GM12878 (cell line): Measurements from ENCODE around the gene NIN. TPM values are rescaled to one million over a fixed set of nuclear protein-coding genes. Genes with fewer than 3 reads are reported as not detected.

Source experiments
- ATAC-seq: fragments of 200-7000 bp; cut with Tn5 transposase; 3 replicates; pipeline ENCODE4 v1.9.1; 2020; ENCODE audit warnings: mild to moderate bottlenecking, moderate library complexity
- BruUV-seq: library from RNA; stranded (reverse); fragments of 400-500 nt; replicated peaks from 2 replicates; lab custom pipeline; 2021; lab: Mats Ljungman, UMichigan
- CTCF ChIA-PET: fragments of 300-600 bp; sonication (Branson Sonifier 250); formaldehyde crosslinking; extraction: SDS; loops from one replicate; lab custom pipeline; 2021; ENCODE audit warnings: inconsistent platforms; lab: Yijun Ruan, JAX
- POLR2A ChIA-PET: fragments of 350-600 bp; formaldehyde crosslinking; extraction: SDS; loops from one replicate; lab custom pipeline; 2021; ENCODE audit warnings: inconsistent platforms; lab: Charles Lee
- RAD21 ChIA-PET: fragments of 300-600 bp; sonication (Branson Sonifier 250); formaldehyde crosslinking; loops from one replicate; lab custom pipeline; 2023; ENCODE audit warnings: antibody characterized with exemption; ENCODE audit not compliant: unreplicated experiment; lab: Charles Lee
- SMC1A ChIA-PET: fragments of 300-600 bp; sonication (Branson Sonifier 250); formaldehyde crosslinking; loops from one replicate; lab custom pipeline; 2023; ENCODE audit not compliant: unreplicated experiment, uncharacterized antibody; lab: Charles Lee
- DNase-seq: peaks from one replicate; pipeline ENCODE4 v3.0.0-alpha.2; 2011; ENCODE audit warnings: low read depth, low spot score
- FAIRE-seq: peaks from 3 replicates; lab custom pipeline; 2011; peaks lifted over from hg19 to GRCh38; lab: Jason Lieb, UNC
- H2AFZ ChIP-seq: 2 replicates; pipeline ENCODE4 v1.6.0; 2011; ENCODE audit warnings: low read depth, low read length, control low read depth; ENCODE audit not compliant: control insufficient read depth
- H3K27ac ChIP-seq: 2 replicates; pipeline ENCODE4 v1.5.1; 2011; ENCODE audit warnings: control low read depth; ENCODE audit not compliant: control insufficient read depth, insufficient read depth
- H3K27me3 ChIP-seq, 2 experiments: replicated peaks in 1 of 2; 2 replicates each; pipeline versions ENCODE4 v1.6.0 to v1.6.1; 2011; ENCODE audit warnings: low read length in 1 of 2; ENCODE audit not compliant: control insufficient read depth in 2 of 2, insufficient read depth in 2 of 2
- H3K36me3 ChIP-seq, 2 experiments: 2 replicates each; pipeline ENCODE4 v1.5.1; 2011; ENCODE audit warnings: low read length in 1 of 2; ENCODE audit not compliant: control insufficient read depth in 2 of 2, insufficient read depth in 2 of 2
- H3K4me1 ChIP-seq: 2 replicates; pipeline ENCODE4 v1.6.1; 2011; ENCODE audit warnings: mild to moderate bottlenecking, low read length, moderate library complexity, mixed read lengths; ENCODE audit not compliant: control insufficient read depth, insufficient read depth
- H3K4me2 ChIP-seq: 2 replicates; pipeline ENCODE4 v1.6.0; 2011; ENCODE audit warnings: control low read depth; ENCODE audit not compliant: control insufficient read depth, insufficient read depth
- H3K4me3 ChIP-seq: fragments of 200-600 bp; sonication (generic); 2 replicates; pipeline ENCODE4 v1.5.1; 2016
- H3K79me2 ChIP-seq: 2 replicates; pipeline ENCODE4 v1.6.0; 2011; ENCODE audit warnings: low read length; ENCODE audit not compliant: control insufficient read depth, insufficient read depth
- H3K9ac ChIP-seq: 2 replicates; pipeline ENCODE4 v1.8.0; 2011; ENCODE audit warnings: low read length, control low read depth, mixed read lengths; ENCODE audit not compliant: control insufficient read depth, insufficient read depth
- H3K9me3 ChIP-seq: replicated peaks from 3 replicates; pipeline ENCODE4 v1.5.1; 2011; ENCODE audit warnings: mild to moderate bottlenecking, low read length; ENCODE audit not compliant: control insufficient read depth, insufficient read depth
- H4K20me1 ChIP-seq: 2 replicates; pipeline ENCODE4 v1.6.0; 2011; ENCODE audit not compliant: control insufficient read depth, insufficient read depth
- CBX5 ChIP-seq: sonication (generic); IDR thresholded peaks from 2 replicates; pipeline ENCODE4 v1.6.1; 2016; ENCODE audit warnings: low read depth, moderate library complexity, mild to moderate bottlenecking, inconsistent platforms
- CHD2 ChIP-seq: IDR thresholded peaks from 2 replicates; pipeline ENCODE4 v1.6.1; 2011; ENCODE audit warnings: low read depth, low read length, improper control_type of control experiment, borderline replicate concordance
- IRF3 ChIP-seq: fragments of 450-650 bp; IDR thresholded peaks from 2 replicates; pipeline ENCODE4 v1.6.1; 2014; ENCODE audit warnings: mild to moderate bottlenecking
- MTA2 ChIP-seq: fragments of 450-650 bp; IDR thresholded peaks from 2 replicates; pipeline ENCODE4 v1.6.1; 2016; ENCODE audit warnings: low read depth, mild to moderate bottlenecking, moderate library complexity
- MTA3 ChIP-seq: IDR thresholded peaks from 2 replicates; pipeline ENCODE4 v1.6.1; 2012; ENCODE audit warnings: low read length, inconsistent platforms, borderline replicate concordance
- NFIC ChIP-seq: IDR thresholded peaks from 2 replicates; pipeline ENCODE4 v1.6.1; 2012; ENCODE audit warnings: low read depth, mild to moderate bottlenecking, inconsistent platforms, low read length, moderate library complexity
- NR2C2 ChIP-seq: IDR thresholded peaks from 2 replicates; pipeline ENCODE4 v1.6.1; 2011; ENCODE audit warnings: borderline replicate concordance, low read depth; ENCODE audit not compliant: control insufficient read depth, insufficient read length
- POLR2AphosphoS5 ChIP-seq: IDR thresholded peaks from 2 replicates; pipeline ENCODE4 v1.6.1; 2011; ENCODE audit warnings: mild to moderate bottlenecking, low read length, inconsistent platforms
- POU2F2 ChIP-seq: IDR thresholded peaks from 3 replicates; pipeline ENCODE4 v1.6.1; 2011; ENCODE audit warnings: low read depth, mild to moderate bottlenecking, low read length, borderline replicate concordance
- RUNX3 ChIP-seq: IDR thresholded peaks from 2 replicates; pipeline ENCODE4 v1.6.1; 2012; ENCODE audit warnings: low read length, inconsistent platforms
- SIX5 ChIP-seq: IDR thresholded peaks from 2 replicates; pipeline ENCODE4 v1.6.1; 2011; ENCODE audit warnings: mild to moderate bottlenecking, low read depth, low read length, moderate library complexity; ENCODE audit not compliant: severe bottlenecking
- SKIL ChIP-seq: fragments of 450-650 bp; IDR thresholded peaks from 2 replicates; pipeline ENCODE4 v1.6.1; 2017; ENCODE audit warnings: mild to moderate bottlenecking, low read depth, inconsistent platforms; ENCODE audit not compliant: poor library complexity, severe bottlenecking
- SPI1 ChIP-seq: IDR thresholded peaks from 2 replicates; pipeline ENCODE4 v1.6.1; 2011; ENCODE audit warnings: low read depth, mild to moderate bottlenecking, low read length, moderate library complexity, borderline replicate concordance; ENCODE audit not compliant: insufficient read depth
- TAF1 ChIP-seq: IDR thresholded peaks from 2 replicates; pipeline ENCODE4 v1.6.1; 2011; ENCODE audit warnings: mild to moderate bottlenecking, low read depth, low read length, borderline replicate concordance
- TCF12 ChIP-seq: IDR thresholded peaks from 2 replicates; pipeline ENCODE4 v1.6.1; 2011; ENCODE audit warnings: low read depth, mild to moderate bottlenecking, low read length
- USF1 ChIP-seq: IDR thresholded peaks from 2 replicates; pipeline ENCODE4 v1.6.1; 2011; ENCODE audit warnings: borderline replicate concordance, low read depth, mild to moderate bottlenecking, moderate library complexity, mixed read lengths, low read length; ENCODE audit not compliant: insufficient read depth; ENCODE audit errors: extremely low read length
- WRNIP1 ChIP-seq: IDR thresholded peaks from 2 replicates; pipeline ENCODE4 v1.6.1; 2011; ENCODE audit warnings: low read depth, low read length, improper control_type of control experiment, borderline replicate concordance
- WGBS: methylation state at CpG from one replicate; pipeline ENCODE4 v1.1.6; 2016; ENCODE audit warnings: low lambda C conversion rate; ENCODE audit not compliant: insufficient replicate concordance, insufficient coverage; ENCODE audit errors: missing lambda C conversion rate; 5-methylcytosine and 5-hydroxymethylcytosine counted together
- in situ Hi-C: fragments of 300-500 bp; cut with MboI; formaldehyde crosslinking; loops from 9 replicates; pipeline ENCODE4 v1.14.3; 2018; ENCODE audit warnings: mixed read lengths
- intact Hi-C: fragments of 100-400 bp; cut with micrococcal nuclease; formaldehyde crosslinking; loops from one replicate; pipeline ENCODE4 v1.14.2; 2022; ENCODE audit not compliant: unreplicated experiment
- polyA plus RNA-seq, 11 experiments: library from polyadenylated mRNA; depleted of rRNA in 4 of 11; unstranded in 6 of 11; stranded (reverse) in 5 of 11; fragments of >200 nt; fragmentation: Nextera tagmentation in 4 of 11; fragmentation: Illumina TruSeq in 1 of 11; extraction: Ambion mirVana in 4 of 11; extraction: Trizol in 1 of 11; gene quantifications; 1 replicate in 1 of 11; 2 replicates in 10 of 11; pipeline versions ENCODE4 v1.2.1 to v1.2.3, GENCODE V29; 2011 to 2016; ENCODE audit warnings: inconsistent platforms in 2 of 11, missing spikeins in 2 of 11, low read depth in 1 of 11
- total RNA-seq, 4 experiments: library from RNA; depleted of rRNA in 3 of 4; stranded (reverse); fragments of >200 nt in 3 of 4; fragmentation: Illumina TruSeq in 1 of 4; extraction: Trizol in 1 of 4; gene quantifications; 2 replicates each; pipeline versions ENCODE4 v1.2.1 to v1.2.3, GENCODE V29; 2013 to 2021

Gene NIN
- total and polyA plus RNA-seq, 10 of the 15 experiments (the other 5 are each of a cell fraction or from before 2014, with no cell fraction given): 16.2 to 135 (median 70.3) TPM

GRCh38 chr14:50823762-50824636 lies 7.0 kb downstream of the NIN start:
- H3K27ac ChIP-seq: peak overlapping the region; percentile 88
- H3K4me3 ChIP-seq: peak overlapping the region; percentile 74
- H3K36me3 ChIP-seq: peaks cover 0 to under 1% of the 10 kb centered on the region in 2 experiments
- CTCF ChIA-PET: interaction anchor here (0.6 to 6.3 kb wide), 12 partner anchors 8 to 302 kb away, joined by 3 to 56 read pairs (median 4); no protein-coding TSS in a partner anchor
- peak overlapping the region; percentile 75 for H3K9ac ChIP-seq
- DNase-seq: peak; percentile 85
- peak; percentile 77 for ATAC-seq
- peak overlapping the region; percentile 68 for H3K4me2 ChIP-seq
- peak; percentile 87 for FAIRE-seq
- POLR2A ChIA-PET: interaction anchor here (0.6 to 4.6 kb wide), 8 partner anchors 7 to 157 kb away, joined by 3 to 39 read pairs (median 6); partner anchors contain the start of gene NIN
- intact Hi-C loops (loop anchor here (2.0 to 10.0 kb wide), 4 partner anchors 33 to 592 kb away; partner anchors contain the start of genes DMAC2L, L2HGDH, SAV1 and SOS2), in situ Hi-C loops (loop anchor here (10.0 kb wide), 1 partner anchor 1199 kb away; the partner anchor contains the start of genes MGAT2 and RPL36AL)
- SMC1A ChIA-PET: interaction anchor here (0.9 to 16.9 kb wide), 13 partner anchors 10 to 222 kb away, joined by 3 to 360 read pairs (median 5); no protein-coding TSS in a partner anchor
- H3K27me3 ChIP-seq: no peaks in the 10 kb centered on the region
- no peaks in the 10 kb centered on the region for H4K20me1 ChIP-seq
- WGBS: 4% methylated on average over 10 of the region's 10 CpGs
- no peak overlapping the region for H2AFZ ChIP-seq
- H3K9me3 ChIP-seq: no peaks in the 10 kb centered on the region
- BruUV-seq: no TSS peak
- peaks cover 100% of the 10 kb centered on the region for H3K79me2 ChIP-seq
- RAD21 ChIA-PET: interaction anchor here (0.5 to 7.8 kb wide), 10 partner anchors 7 to 1200 kb away, joined by 3 to 91 read pairs (median 4); partner anchors contain the start of gene NIN
- H3K4me1 ChIP-seq: peaks cover 37% of the 10 kb centered on the region
- no peak for TF ChIP-seq TAF1
- TF ChIP-seq NR2C2: no peak
- TF ChIP-seq POU2F2: peak; percentile 82; the same call in 1 of the 3 replicates
- peak; percentile 79 for TF ChIP-seq SPI1
- TF ChIP-seq CHD2: no peak
- TF ChIP-seq MTA3: no peak
- TF ChIP-seq WRNIP1: no peak
- no peak for TF ChIP-seq TCF12
- TF ChIP-seq RUNX3: peak; percentile 86
- no peak for TF ChIP-seq IRF3
- 0 out of 2 replicates have a peak, but pooled peaks have one; percentile 32 for TF ChIP-seq POLR2AphosphoS5
- TF ChIP-seq SKIL: peak; percentile 74
- TF ChIP-seq NFIC: peak; percentile 49
- TF ChIP-seq USF1: no peak
- no peak for TF ChIP-seq CBX5
- peak; percentile 93 for TF ChIP-seq MTA2
- TF ChIP-seq SIX5: peak; percentile 10
